CD4-positive, alpha-beta T cell treated with Interleukin-2 at 100 ng/mL for 4 hours (primary cell): ENCODE data around the gene NCK2.

ENCODE experiments used
- DNase-seq: peaks from one replicate; pipeline ENCODE4 v3.0.0-alpha.2; 2020; ENCODE audit warnings: low spot score

The NCK2 gene

GRCh38 chr2:105873721-105874120 lies 129.0 kb downstream of the NCK2 start:
- DNase-seq, result peak; percentile 76

- no peak for DNase-seq
Observed at GRCh38 chr2:105874466-105874865, 129.8 kb downstream of the NCK2 start.

GRCh38 chr2:105875241-105875640 lies 130.5 kb downstream of the NCK2 start:
- DNase-seq, result no peak

- no peak for DNase-seq
Observed at GRCh38 chr2:105876191-105876590, 131.5 kb downstream of the NCK2 start.

GRCh38 chr2:105877945-105878344 lies 133.2 kb downstream of the NCK2 start:
- no peak for DNase-seq

- no peak for DNase-seq
Observed at GRCh38 chr2:105879106-105879802, 134.5 kb downstream of the NCK2 start.

- no peak for DNase-seq
Observed at GRCh38 chr2:105879803-105880300, 135.1 kb downstream of the NCK2 start.

- DNase-seq, result no peak
Observed at GRCh38 chr2:105880637-105881036, 135.9 kb downstream of the NCK2 start.

GRCh38 chr2:105881286-105882136 lies 136.8 kb downstream of the NCK2 start:
- no peak for DNase-seq

- DNase-seq, result no peak
Observed at GRCh38 chr2:105882341-105882740, 137.6 kb downstream of the NCK2 start.

GRCh38 chr2:105882920-105883435 lies 138.3 kb downstream of the NCK2 start:
- DNase-seq, result no peak

- no peak for DNase-seq
Observed at GRCh38 chr2:105883911-105884694, 139.4 kb downstream of the NCK2 start.

GRCh38 chr2:105885456-105885855 lies 140.7 kb downstream of the NCK2 start:
- DNase-seq, result no peak

GRCh38 chr2:105886029-105886454 lies 141.3 kb downstream of the NCK2 start:
- no peak for DNase-seq

GRCh38 chr2:105886687-105887086 lies 142.0 kb downstream of the NCK2 start:
- DNase-seq, result no peak

- no peak for DNase-seq
Observed at GRCh38 chr2:105887256-105887655, 142.5 kb downstream of the NCK2 start.

- peak; percentile 37 for DNase-seq
Observed at GRCh38 chr2:105888625-105889024, 143.9 kb downstream of the NCK2 start.

- DNase-seq, result no peak
Observed at GRCh38 chr2:105889046-105889445, 144.3 kb downstream of the NCK2 start.

- no peak for DNase-seq
Observed at GRCh38 chr2:105890111-105890510, 145.4 kb downstream of the NCK2 start.

GRCh38 chr2:105890856-105891255 lies 146.1 kb downstream of the NCK2 start:
- DNase-seq, result no peak

GRCh38 chr2:105893011-105893995 lies 148.6 kb downstream of the NCK2 start:
- DNase-seq, result no peak
